ENCODE results near the gene HTD2.
"Not testable (repeated sequence)": the region's sequence is repeated elsewhere in the genome, so short reads cannot be mapped to it uniquely, and the experiment has no call there.

HTD2 gene

GRCh38 chr3:58333206-58334012, 27.1 kb downstream of the HTD2 start:
- DNase-seq = no peak

- no peak for DNase-seq
These were observed 27.6 kb downstream of the HTD2 start for GRCh38 chr3:58334013-58334321.

DNA sequence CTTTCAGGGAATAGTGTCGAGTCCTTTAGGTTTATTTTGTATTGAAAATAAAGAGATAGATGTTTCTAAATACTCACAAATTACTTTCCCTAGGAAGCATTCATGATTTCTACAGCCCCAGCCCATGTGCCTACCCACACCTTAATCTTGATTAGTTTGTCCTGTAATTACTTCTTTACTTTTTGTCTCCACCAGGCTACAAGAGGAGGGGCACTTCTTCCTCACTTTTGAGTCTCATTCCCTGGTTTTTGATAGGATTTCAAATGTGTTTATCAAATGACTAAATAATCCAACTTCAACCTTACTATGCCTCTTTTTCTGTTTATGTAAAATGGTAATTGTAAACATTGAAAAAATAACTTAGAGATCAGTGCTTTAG, 28.2 kb downstream of the HTD2 start:
- no peak for DNase-seq

GRCh38 chr3:58335652-58335947, 29.3 kb downstream of the HTD2 start:
- DNase-seq = no peak

- no peak for DNase-seq
These were observed 30.0 kb downstream of the HTD2 start for GRCh38 chr3:58336135-58336882.

DNA sequence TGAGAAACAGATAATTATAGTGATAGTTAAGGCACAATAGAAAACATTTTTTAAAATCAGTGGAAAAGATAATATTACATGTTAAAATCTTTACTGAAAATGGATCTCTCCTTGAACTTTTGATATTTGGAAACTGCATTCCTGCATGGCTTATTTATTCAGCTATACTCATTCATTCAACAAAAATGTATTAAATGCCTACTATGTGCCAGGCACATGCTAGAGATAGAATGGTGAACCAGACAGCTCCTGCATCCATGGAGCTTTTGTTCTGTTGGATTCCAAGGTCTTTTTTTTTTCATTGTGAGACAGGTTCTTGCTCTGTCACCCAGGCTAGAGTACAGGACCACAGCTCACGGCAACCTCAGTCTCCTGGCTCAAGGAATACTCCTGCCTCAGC, 30.9 kb downstream of the HTD2 start:
- no peak for DNase-seq

DNA sequence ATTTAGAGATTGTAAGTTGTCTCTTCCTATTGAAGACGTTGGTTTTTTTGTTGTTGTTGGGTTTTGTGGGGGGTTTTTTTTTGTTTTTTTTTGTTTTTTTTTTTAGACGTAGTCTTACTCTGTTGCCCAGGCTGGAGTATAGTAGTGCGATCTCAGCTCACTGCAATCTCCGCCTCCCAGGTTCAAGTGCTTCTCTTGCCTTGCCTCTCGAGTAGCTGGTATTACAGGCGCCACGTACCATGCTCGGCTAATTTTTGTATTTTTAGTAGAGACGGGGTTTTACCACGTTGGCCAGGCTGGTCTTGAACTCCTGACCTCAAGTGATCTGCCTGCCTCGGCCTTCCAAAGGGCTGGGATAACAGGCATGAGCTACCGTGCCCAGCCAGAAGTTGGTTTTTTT, 32.8 kb downstream of the HTD2 start:
- not testable (repeated sequence) for DNase-seq

DNA sequence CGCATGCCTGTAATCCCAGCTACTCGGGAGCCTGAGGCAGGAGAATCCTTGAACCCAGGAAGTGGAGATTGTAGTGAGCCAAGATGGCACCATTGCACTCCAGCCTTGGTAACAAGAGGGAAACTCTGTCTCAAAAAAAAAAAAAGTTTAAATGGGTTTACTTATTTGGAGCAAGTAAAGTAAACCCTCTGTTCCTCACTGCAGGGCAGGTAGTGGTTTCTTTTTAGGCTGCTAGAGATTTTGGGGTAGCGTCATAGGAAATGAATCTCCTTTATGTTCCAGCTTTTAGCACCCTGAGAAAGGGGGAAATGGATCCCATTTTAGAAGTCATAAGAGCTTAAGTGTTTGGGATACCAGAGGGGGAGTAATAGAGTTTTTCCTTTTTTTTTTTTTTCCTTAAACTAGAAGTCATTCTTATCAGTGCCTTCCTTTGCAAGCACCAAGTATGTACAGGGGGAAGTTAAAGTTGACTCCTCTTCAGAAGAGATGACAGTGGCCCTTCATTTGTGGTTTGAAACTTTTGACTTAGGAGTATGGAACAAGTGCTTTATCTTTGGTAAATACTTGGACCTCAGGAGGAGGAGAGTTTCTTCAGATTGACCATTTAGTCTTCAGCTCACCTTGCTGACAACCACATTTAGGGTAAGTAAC, 34.4 kb downstream of the HTD2 start:
- DNase-seq = no peak

DNA sequence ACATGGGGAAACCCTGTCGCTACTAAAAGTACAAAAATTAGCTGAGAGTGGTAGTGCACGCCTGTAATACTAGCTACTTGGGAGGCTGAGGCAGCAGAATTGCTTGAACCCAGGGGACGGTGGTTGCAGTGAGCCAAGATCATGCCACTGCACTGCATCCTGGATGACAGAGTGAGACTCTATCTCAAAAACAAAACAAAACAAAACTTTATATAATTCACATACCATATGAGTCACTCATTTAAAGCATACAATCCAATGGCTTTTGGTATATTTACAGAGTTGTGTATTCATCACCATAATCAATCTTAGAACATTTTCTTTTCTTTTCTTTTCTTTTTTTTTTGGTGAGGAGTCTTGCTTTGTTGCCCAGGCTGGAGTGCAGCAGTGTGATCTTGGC, 35.1 kb downstream of the HTD2 start:
- no peak for DNase-seq

- no peak for DNase-seq
These were observed 36.4 kb downstream of the HTD2 start for GRCh38 chr3:58342676-58343075.

- DNase-seq = no peak
These were observed 39.1 kb downstream of the HTD2 start for GRCh38 chr3:58345457-58345856.

- no peak for DNase-seq
These were observed 40.0 kb downstream of the HTD2 start for GRCh38 chr3:58346368-58346767.

DNA sequence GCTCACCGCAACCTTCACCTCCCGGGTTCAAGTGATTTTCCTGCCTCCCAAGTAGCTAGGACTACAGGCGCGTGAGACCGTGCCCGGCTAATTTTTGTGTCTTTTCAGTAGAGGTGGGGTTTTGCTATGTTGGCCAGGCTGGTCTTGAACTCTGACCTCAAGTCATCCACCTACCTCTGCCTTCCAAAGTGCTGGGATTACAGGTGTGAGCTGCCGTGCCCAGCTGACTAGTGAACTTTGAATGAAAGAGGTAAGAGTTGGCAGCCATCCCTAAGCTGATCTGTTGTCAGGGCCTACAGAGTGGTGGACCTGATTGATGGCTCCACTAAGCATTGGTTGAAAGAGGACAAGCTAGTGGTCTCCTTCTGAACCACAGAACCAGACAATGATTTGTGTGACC, 41.7 kb downstream of the HTD2 start:
- no peak for DNase-seq

DNA sequence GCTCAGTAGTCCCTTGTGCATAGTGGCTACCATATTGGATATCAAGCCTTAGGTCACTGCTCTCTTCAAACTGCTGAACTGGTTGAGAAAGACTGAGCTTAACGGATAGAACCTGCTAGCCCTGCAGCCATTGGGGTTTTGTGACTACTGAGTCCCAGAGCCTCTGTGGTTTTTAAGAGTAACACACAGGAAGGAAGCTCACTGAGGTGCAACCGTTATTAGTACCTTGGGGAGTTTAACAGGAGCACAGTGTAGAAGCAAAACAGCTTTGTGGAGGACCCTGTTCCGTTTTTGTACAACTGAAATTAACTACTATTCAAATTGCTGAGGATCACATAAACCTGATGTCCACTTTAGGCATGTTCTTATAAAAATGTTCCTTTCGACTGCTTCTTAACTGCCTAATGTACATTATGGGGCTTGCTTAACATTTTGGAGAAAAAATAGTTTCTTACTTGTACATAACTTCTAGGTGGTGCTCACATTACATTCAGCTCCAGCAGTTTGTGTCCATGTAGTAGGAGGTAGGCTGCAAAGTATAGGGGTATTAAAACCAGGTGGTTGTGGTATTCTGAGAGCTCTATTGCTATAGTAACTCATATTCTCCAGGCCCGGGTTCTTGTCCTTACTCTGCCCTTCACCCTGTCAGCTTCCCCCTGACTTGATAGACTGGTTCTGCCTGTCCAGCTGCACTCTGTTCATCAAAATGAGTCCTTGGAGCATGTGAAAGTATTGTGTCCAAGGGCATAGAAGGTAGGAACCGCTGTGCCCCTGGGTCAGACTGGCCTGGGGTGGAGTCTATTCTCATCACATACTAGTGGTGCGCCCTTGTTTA, 43.7 kb downstream of the HTD2 start:
- DNase-seq = no peak

GRCh38 chr3:58350627-58351013, 44.3 kb downstream of the HTD2 start:
- no peak for DNase-seq

DNA sequence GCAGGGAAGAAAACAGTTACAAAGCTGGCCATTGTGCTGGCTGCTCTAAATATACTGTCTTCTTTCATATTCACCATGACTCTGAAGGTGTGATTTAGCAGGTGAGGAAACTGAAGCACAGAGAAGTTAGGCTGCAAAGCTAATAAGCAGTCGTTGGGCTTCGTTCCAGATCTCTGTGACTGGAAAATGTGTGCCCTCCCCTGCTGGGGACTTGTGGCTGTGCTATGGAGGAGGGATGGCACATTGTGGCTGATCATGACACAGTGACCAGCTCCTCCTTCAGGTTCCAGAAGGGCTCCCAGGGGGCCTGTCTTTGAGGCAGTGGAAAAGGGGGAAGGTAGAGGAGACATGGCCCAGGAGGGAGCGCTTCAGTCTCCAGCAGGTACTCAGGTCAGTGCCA, 45.6 kb downstream of the HTD2 start:
- no peak for DNase-seq

- DNase-seq = no peak
These were observed 46.3 kb downstream of the HTD2 start for GRCh38 chr3:58352626-58353025.

DNA sequence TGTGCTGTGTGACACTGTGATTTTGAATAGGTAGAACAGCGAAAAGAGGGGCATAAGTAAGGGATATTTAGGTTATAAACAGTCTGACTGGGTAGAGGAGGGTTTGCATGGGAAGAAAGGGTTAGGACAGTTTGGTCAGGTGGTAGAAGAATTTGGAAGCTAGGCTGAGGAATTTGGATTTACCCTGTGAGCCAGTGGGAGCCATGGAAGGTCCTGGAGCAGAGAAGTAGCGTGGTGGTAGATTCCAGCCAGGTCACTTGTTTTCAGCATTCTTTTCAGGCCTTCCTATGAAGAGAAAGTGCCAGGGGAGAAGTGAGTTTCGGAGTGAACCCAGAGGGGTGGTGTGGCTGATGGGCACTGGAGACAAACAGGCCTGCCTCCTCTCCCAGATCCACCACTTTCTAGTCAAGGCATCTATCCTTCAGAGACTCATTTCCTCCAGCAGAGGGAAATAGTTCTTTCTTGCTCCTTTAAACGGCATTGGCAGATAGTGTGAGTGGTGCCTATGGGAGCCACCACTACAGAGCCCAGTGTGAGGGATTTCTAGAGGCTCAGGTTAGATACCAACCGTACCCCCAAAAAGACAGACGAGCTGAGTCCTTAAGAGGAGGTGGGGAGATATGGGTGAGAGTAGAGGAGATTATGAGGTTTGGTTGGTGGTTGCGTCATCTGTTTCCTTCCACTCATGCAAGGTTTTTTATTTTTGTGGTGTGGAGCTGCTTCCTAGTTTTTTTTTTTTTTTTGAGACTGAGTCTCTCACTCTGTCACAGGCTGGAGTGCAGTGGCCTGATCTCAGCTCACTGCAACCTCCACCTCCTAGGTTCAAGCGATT, 47.6 kb downstream of the HTD2 start:
- no peak for DNase-seq

DNA sequence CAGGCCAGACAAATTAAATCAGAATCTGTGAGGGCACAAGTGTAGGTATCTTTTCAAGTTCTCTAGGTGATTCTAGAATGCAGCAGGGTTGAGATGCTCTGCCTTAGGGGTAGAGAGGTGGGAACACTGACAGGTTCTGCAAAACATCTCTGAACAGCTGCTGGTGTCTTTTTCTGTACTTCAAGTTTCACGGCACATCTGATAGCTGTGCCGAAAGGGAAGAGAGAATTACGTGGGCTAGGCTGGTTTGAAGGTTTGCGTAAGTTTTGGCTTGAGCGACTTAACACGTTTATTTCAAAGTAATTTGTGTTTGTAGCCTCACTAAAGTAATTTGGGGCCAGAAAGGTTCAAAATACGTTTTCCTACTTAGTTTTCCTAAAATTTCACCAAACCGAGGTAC, 48.9 kb downstream of the HTD2 start:
- no peak for DNase-seq

DNA sequence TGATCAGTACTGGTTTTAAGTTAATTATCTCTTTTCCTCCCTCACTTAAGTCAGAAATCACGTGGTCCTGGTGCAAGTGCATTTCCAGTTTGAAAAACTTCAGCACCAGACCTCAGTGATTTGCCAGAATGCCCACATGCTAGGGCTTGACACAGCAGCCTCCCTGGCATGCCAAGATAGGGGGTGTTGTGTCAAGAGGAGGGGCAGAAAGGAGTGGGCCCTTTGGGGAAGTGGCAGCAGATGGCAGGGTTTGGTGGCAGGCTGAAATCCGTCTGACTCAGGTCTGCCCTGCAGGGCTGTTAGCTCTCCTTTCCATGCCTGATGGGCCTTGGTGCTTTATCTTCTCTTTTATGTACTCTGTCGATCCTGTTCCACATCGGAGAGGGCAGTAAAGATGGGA, 49.7 kb downstream of the HTD2 start:
- no peak for DNase-seq

DNA sequence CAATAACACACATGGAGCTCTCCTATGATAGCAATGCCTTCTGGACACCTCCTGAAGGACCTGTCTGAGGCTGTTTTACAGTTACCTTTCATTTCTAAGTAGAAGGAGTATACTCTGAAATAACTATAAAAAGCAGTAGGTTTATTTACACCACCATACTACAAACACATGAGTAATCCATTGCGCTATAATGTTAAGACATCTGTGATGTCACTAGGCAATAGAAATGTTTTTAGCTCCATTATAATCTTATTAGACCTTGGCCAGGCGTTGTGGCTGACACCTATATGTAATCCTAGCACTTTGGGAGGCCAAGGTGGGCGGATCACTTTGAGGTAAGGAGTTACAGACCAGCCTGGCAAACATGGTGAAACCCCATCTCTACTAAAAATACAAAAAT, 51.1 kb downstream of the HTD2 start:
- DNase-seq = no peak

GRCh38 chr3:58358092-58358491, 51.8 kb downstream of the HTD2 start:
- DNase-seq = no peak

DNA sequence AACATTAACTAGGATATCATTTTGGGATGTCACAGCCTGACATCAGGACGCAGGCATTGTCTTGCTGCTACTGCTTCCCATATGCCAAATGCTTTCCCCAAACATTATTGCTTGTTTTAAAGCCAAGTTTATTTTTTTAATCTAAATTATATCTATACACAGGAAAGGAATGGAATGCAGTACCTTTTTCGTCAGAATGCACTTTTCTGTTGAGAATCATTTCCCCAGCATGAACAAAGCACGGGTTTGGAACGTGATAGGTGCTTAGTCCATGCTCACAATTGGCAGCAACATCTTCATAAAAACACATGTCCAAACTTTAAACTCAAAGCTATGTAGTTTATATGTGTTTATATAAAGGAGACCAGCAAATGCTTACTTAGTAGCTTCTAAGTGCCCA, 52.5 kb downstream of the HTD2 start:
- no peak for DNase-seq
